Breast epithelium (tissue), 4 donors: ENCODE data around the gene CTAGE8. TPM values are rescaled to one million over a fixed set of nuclear protein-coding genes. Genes with fewer than 3 reads are reported as not detected.
"Not testable (repeated sequence)": the region's sequence is repeated elsewhere in the genome, so short reads cannot be mapped to it uniquely, and the experiment has no call there.

Experiments used
- DNase-seq, 2 donors: peaks; one replicate each; pipeline ENCODE4 v3.0.0-alpha.2; 2019; ENCODE audit warnings: low spot score in 2 of 2
- H3K27ac ChIP-seq, 2 donors: fragments of 200-600 bp; sonication (generic) in 1 of 2; one replicate each; pipeline ENCODE4 v1.5.1; 2016 to 2019; ENCODE audit warnings: mild to moderate bottlenecking in 1 of 2
- H3K27me3 ChIP-seq, 2 donors: fragments of 200-600 bp; sonication (generic) in 1 of 2; one replicate each; pipeline versions ENCODE4 v1.5.1 to v1.6.0; 2017 to 2019; ENCODE audit warnings: control low read depth in 1 of 2, mild to moderate bottlenecking in 1 of 2
- H3K36me3 ChIP-seq: fragments of 200-600 bp; one replicate; pipeline ENCODE4 v1.5.1; 2019
- H3K4me1 ChIP-seq, 2 donors: fragments of 200-600 bp; sonication (generic); one replicate each; pipeline ENCODE4 v1.5.1; 2016 to 2019; ENCODE audit warnings: control low read depth in 1 of 2
- H3K4me3 ChIP-seq, 3 donors: fragments of 200-600 bp; sonication (generic); 1 replicate in 2 of 3; 2 replicates in 1 of 3; pipeline ENCODE4 v1.5.1; 2016 to 2019; ENCODE audit warnings: mild to moderate bottlenecking in 3 of 3, moderate library complexity in 2 of 3
- H3K9me3 ChIP-seq, 2 donors: fragments of 200-600 bp; sonication (generic) in 1 of 2; one replicate each; pipeline ENCODE4 v1.5.1; 2016 to 2019; ENCODE audit warnings: control low read depth in 1 of 2
- CTCF ChIP-seq, 3 donors: fragments of 450-650 bp; IDR thresholded peaks; one replicate each; pipeline ENCODE4 v1.5.1; 2016 to 2017; ENCODE audit warnings: antibody characterized with exemption in 3 of 3, mild to moderate bottlenecking in 3 of 3, moderate library complexity in 3 of 3
- POLR2A ChIP-seq: fragments of 450-650 bp; IDR thresholded peaks from one replicate; pipeline ENCODE4 v1.6.1; 2016; ENCODE audit warnings: antibody characterized with exemption, mild to moderate bottlenecking, moderate library complexity
- POLR2AphosphoS5 ChIP-seq, 3 donors: sonication (generic); formaldehyde crosslinking; IDR thresholded peaks; one replicate each; pipeline ENCODE4 v1.6.1; 2017; ENCODE audit warnings: antibody characterized with exemption in 3 of 3
- intact Hi-C: fragments of 100-400 bp; cut with DNase I; formaldehyde crosslinking; loops from one replicate; pipeline ENCODE4 v1.15.1; 2023; ENCODE audit warnings: low total_unique reads
- total RNA-seq, 3 donors: library from RNA; depleted of rRNA; stranded (reverse); fragments of >200 nt; gene quantifications; one replicate each; pipeline ENCODE4 v1.1.0, GENCODE V29; 2016

CTAGE8 gene
- total RNA-seq, 3 donors from 2014 or later = 0.48 to 4.3 (median 2.9) TPM

GRCh38 chr7:144287171-144287784 is 18.2 kb upstream of the CTAGE8 start:
- H3K4me3 ChIP-seq, H3K4me1 ChIP-seq, H3K36me3 ChIP-seq, H3K9me3 ChIP-seq, H3K27ac ChIP-seq, intact Hi-C loops, DNase-seq, H3K27me3 ChIP-seq: not testable (repeated sequence)

- intact Hi-C loops, H3K27ac ChIP-seq, H3K36me3 ChIP-seq, H3K9me3 ChIP-seq, H3K27me3 ChIP-seq, H3K4me3 ChIP-seq, DNase-seq, H3K4me1 ChIP-seq: not testable (repeated sequence)
Observed at GRCh38 chr7:144283716-144284115, 14.6 kb upstream of the CTAGE8 start.

GRCh38 chr7:144282490-144282889 is 13.4 kb upstream of the CTAGE8 start:
- H3K27me3 ChIP-seq, H3K27ac ChIP-seq, H3K4me3 ChIP-seq, H3K9me3 ChIP-seq, H3K36me3 ChIP-seq, intact Hi-C loops, H3K4me1 ChIP-seq: not testable (repeated sequence)
- peak in 1 of 2 donors; percentile 18 for DNase-seq

GRCh38 chr7:144281981-144282380 is 12.9 kb upstream of the CTAGE8 start:
- H3K27me3 ChIP-seq, intact Hi-C loops, H3K4me3 ChIP-seq, H3K9me3 ChIP-seq, H3K36me3 ChIP-seq, H3K4me1 ChIP-seq, DNase-seq, H3K27ac ChIP-seq: not testable (repeated sequence)

- H3K36me3 ChIP-seq, H3K4me3 ChIP-seq, H3K27me3 ChIP-seq, H3K4me1 ChIP-seq, H3K9me3 ChIP-seq, H3K27ac ChIP-seq, DNase-seq, intact Hi-C loops: not testable (repeated sequence)
Observed at GRCh38 chr7:144280010-144280409, 10.9 kb upstream of the CTAGE8 start.

- intact Hi-C loops, H3K36me3 ChIP-seq, H3K27me3 ChIP-seq, DNase-seq, H3K4me1 ChIP-seq, H3K27ac ChIP-seq, H3K4me3 ChIP-seq, H3K9me3 ChIP-seq: not testable (repeated sequence)
Observed at GRCh38 chr7:144275281-144275680, 6.2 kb upstream of the CTAGE8 start.

GRCh38 chr7:144264692-144265091 is 4.4 kb downstream of the CTAGE8 start, which contains the start of gene OR2A7:
Gene OR2A7, minus strand, starts transcription at chr7:144264792. Its CDS starts 5,164 bp downstream, at chr7:144259628.
- H3K36me3 ChIP-seq = not testable (repeated sequence)

GRCh38 chr7:144262128-144262527 is 7.0 kb downstream of the CTAGE8 start:
- intact Hi-C loops, H3K4me3 ChIP-seq, H3K9me3 ChIP-seq, H3K36me3 ChIP-seq, H3K4me1 ChIP-seq, H3K27me3 ChIP-seq, H3K27ac ChIP-seq, DNase-seq: not testable (repeated sequence)

More at GRCh38 chr7:144264692-144265091, 4.4 kb downstream of the CTAGE8 start, which contains the start of gene OR2A7:
- H3K4me3 ChIP-seq, DNase-seq, H3K9me3 ChIP-seq, H3K4me1 ChIP-seq, intact Hi-C loops, H3K27ac ChIP-seq, H3K27me3 ChIP-seq: not testable (repeated sequence)

GRCh38 chr7:144259067-144259466 is 10.0 kb downstream of the CTAGE8 start:
- H3K9me3 ChIP-seq, H3K27me3 ChIP-seq, H3K4me3 ChIP-seq, DNase-seq, H3K27ac ChIP-seq, intact Hi-C loops, H3K36me3 ChIP-seq, H3K4me1 ChIP-seq: not testable (repeated sequence)

- Histone ChIP-seq H3K27me3 (no peaks in the 10 kb centered on the region), H3K4me1 (no peaks in the 10 kb centered on the region), H3K27ac (no peak overlapping the region), H3K9me3 (no peaks in the 10 kb centered on the region), H3K4me3 (no peak overlapping the region), H3K36me3 (no peaks in the 10 kb centered on the region)
- DNase-seq = no peak
- intact Hi-C loops = no loop called here
- TF ChIP-seq CTCF (IDR thresholded peaks at IDR 0.05) (no peak), POLR2A (no peak), POLR2AphosphoS5 (IDR thresholded peaks at IDR 0.05) (no peak)
Observed at GRCh38 chr7:144256112-144256511, 13.0 kb downstream of the CTAGE8 start.
